ENCODE data around the gene TBC1D3B.

The TBC1D3B gene

GRCh38 chr17:36118477-36119353 is 57.7 kb downstream of the TBC1D3B start:
- Mint-ChIP-seq H3K27me3 (peaks cover 1% of the 10 kb centered on the region), H3K36me3 (peaks cover 4% of the 10 kb centered on the region), H3K4me1 (peaks cover 14% of the 10 kb centered on the region), H3K4me3 (no peak overlapping the region), H3K27ac (no peak overlapping the region), H3K9me3 (peaks cover 1% of the 10 kb centered on the region)
- ATAC-seq (ENCODE audit: low read depth), result no peak
- no peak for DNase-seq (ENCODE audit: low spot score in 2 of 2)

GRCh38 chr17:36117505-36118382 is 58.7 kb downstream of the TBC1D3B start:
- peaks cover 14% of the 10 kb centered on the region for H3K4me1 Mint-ChIP-seq
- no peak overlapping the region for H3K27ac Mint-ChIP-seq
- peaks cover 1% of the 10 kb centered on the region for H3K27me3 Mint-ChIP-seq
- no peak overlapping the region for H3K4me3 Mint-ChIP-seq
- H3K36me3 Mint-ChIP-seq, result peaks cover 4% of the 10 kb centered on the region
- DNase-seq (ENCODE audit: low spot score in 2 of 2) (no peak), ATAC-seq (ENCODE audit: low read depth) (no peak)
- peaks cover 3% of the 10 kb centered on the region for H3K9me3 Mint-ChIP-seq
